GM12878 (cell line): ENCODE measurements around the gene ARID5B. TPM values are rescaled to one million over a fixed set of nuclear protein-coding genes. Genes with fewer than 3 reads are reported as not detected.

Source experiments
- ATAC-seq: fragments of 200-7000 bp; cut with Tn5 transposase; 3 replicates; pipeline ENCODE4 v1.9.1; 2020; ENCODE audit warnings: mild to moderate bottlenecking, moderate library complexity
- BruUV-seq: library from RNA; stranded (reverse); fragments of 400-500 nt; replicated peaks from 2 replicates; lab custom pipeline; 2021; lab: Mats Ljungman, UMichigan
- CTCF ChIA-PET: fragments of 300-600 bp; sonication (Branson Sonifier 250); formaldehyde crosslinking; extraction: SDS; loops from one replicate; lab custom pipeline; 2021; ENCODE audit warnings: inconsistent platforms; lab: Yijun Ruan, JAX
- POLR2A ChIA-PET: fragments of 350-600 bp; formaldehyde crosslinking; extraction: SDS; loops from one replicate; lab custom pipeline; 2021; ENCODE audit warnings: inconsistent platforms; lab: Charles Lee
- RAD21 ChIA-PET: fragments of 300-600 bp; sonication (Branson Sonifier 250); formaldehyde crosslinking; loops from one replicate; lab custom pipeline; 2023; ENCODE audit warnings: antibody characterized with exemption; ENCODE audit not compliant: unreplicated experiment; lab: Charles Lee
- SMC1A ChIA-PET: fragments of 300-600 bp; sonication (Branson Sonifier 250); formaldehyde crosslinking; loops from one replicate; lab custom pipeline; 2023; ENCODE audit not compliant: unreplicated experiment, uncharacterized antibody; lab: Charles Lee
- DNase-seq: peaks from one replicate; pipeline ENCODE4 v3.0.0-alpha.2; 2011; ENCODE audit warnings: low read depth, low spot score
- FAIRE-seq: peaks from 3 replicates; lab custom pipeline; 2011; peaks lifted over from hg19 to GRCh38; lab: Jason Lieb, UNC
- H2AFZ ChIP-seq: 2 replicates; pipeline ENCODE4 v1.6.0; 2011; ENCODE audit warnings: low read depth, low read length, control low read depth; ENCODE audit not compliant: control insufficient read depth
- H3K27ac ChIP-seq: 2 replicates; pipeline ENCODE4 v1.5.1; 2011; ENCODE audit warnings: control low read depth; ENCODE audit not compliant: control insufficient read depth, insufficient read depth
- H3K27me3 ChIP-seq, 2 experiments: replicated peaks in 1 of 2; 2 replicates each; pipeline versions ENCODE4 v1.6.0 to v1.6.1; 2011; ENCODE audit warnings: low read length in 1 of 2; ENCODE audit not compliant: control insufficient read depth in 2 of 2, insufficient read depth in 2 of 2
- H3K36me3 ChIP-seq, 2 experiments: 2 replicates each; pipeline ENCODE4 v1.5.1; 2011; ENCODE audit warnings: low read length in 1 of 2; ENCODE audit not compliant: control insufficient read depth in 2 of 2, insufficient read depth in 2 of 2
- H3K4me1 ChIP-seq: 2 replicates; pipeline ENCODE4 v1.6.1; 2011; ENCODE audit warnings: mild to moderate bottlenecking, low read length, moderate library complexity, mixed read lengths; ENCODE audit not compliant: control insufficient read depth, insufficient read depth
- H3K4me2 ChIP-seq: 2 replicates; pipeline ENCODE4 v1.6.0; 2011; ENCODE audit warnings: control low read depth; ENCODE audit not compliant: control insufficient read depth, insufficient read depth
- H3K4me3 ChIP-seq: fragments of 200-600 bp; sonication (generic); 2 replicates; pipeline ENCODE4 v1.5.1; 2016
- H3K79me2 ChIP-seq: 2 replicates; pipeline ENCODE4 v1.6.0; 2011; ENCODE audit warnings: low read length; ENCODE audit not compliant: control insufficient read depth, insufficient read depth
- H3K9ac ChIP-seq: 2 replicates; pipeline ENCODE4 v1.8.0; 2011; ENCODE audit warnings: low read length, control low read depth, mixed read lengths; ENCODE audit not compliant: control insufficient read depth, insufficient read depth
- H3K9me3 ChIP-seq: replicated peaks from 3 replicates; pipeline ENCODE4 v1.5.1; 2011; ENCODE audit warnings: mild to moderate bottlenecking, low read length; ENCODE audit not compliant: control insufficient read depth, insufficient read depth
- H4K20me1 ChIP-seq: 2 replicates; pipeline ENCODE4 v1.6.0; 2011; ENCODE audit not compliant: control insufficient read depth, insufficient read depth
- PML ChIP-seq: IDR thresholded peaks from 2 replicates; pipeline ENCODE4 v1.6.1; 2012; ENCODE audit warnings: low read length, inconsistent platforms
- TCF7 ChIP-seq: IDR thresholded peaks from 2 replicates; pipeline ENCODE4 v1.6.1; 2014; ENCODE audit warnings: antibody characterized with exemption, borderline replicate concordance
- WGBS: methylation state at CpG from one replicate; pipeline ENCODE4 v1.1.6; 2016; ENCODE audit warnings: low lambda C conversion rate; ENCODE audit not compliant: insufficient replicate concordance, insufficient coverage; ENCODE audit errors: missing lambda C conversion rate; 5-methylcytosine and 5-hydroxymethylcytosine counted together
- in situ Hi-C: fragments of 300-500 bp; cut with MboI; formaldehyde crosslinking; loops from 9 replicates; pipeline ENCODE4 v1.14.3; 2018; ENCODE audit warnings: mixed read lengths
- intact Hi-C: fragments of 100-400 bp; cut with micrococcal nuclease; formaldehyde crosslinking; loops from one replicate; pipeline ENCODE4 v1.14.2; 2022; ENCODE audit not compliant: unreplicated experiment
- polyA plus RNA-seq, 11 experiments: library from polyadenylated mRNA; depleted of rRNA in 4 of 11; unstranded in 6 of 11; stranded (reverse) in 5 of 11; fragments of >200 nt; fragmentation: Nextera tagmentation in 4 of 11; fragmentation: Illumina TruSeq in 1 of 11; extraction: Ambion mirVana in 4 of 11; extraction: Trizol in 1 of 11; gene quantifications; 1 replicate in 1 of 11; 2 replicates in 10 of 11; pipeline versions ENCODE4 v1.2.1 to v1.2.3, GENCODE V29; 2011 to 2016; ENCODE audit warnings: inconsistent platforms in 2 of 11, missing spikeins in 2 of 11, low read depth in 1 of 11
- total RNA-seq, 4 experiments: library from RNA; depleted of rRNA in 3 of 4; stranded (reverse); fragments of >200 nt in 3 of 4; fragmentation: Illumina TruSeq in 1 of 4; extraction: Trizol in 1 of 4; gene quantifications; 2 replicates each; pipeline versions ENCODE4 v1.2.1 to v1.2.3, GENCODE V29; 2013 to 2021
- TF ChIP-seq, protein P1 (sequence below): fragments of 450-650 bp; formaldehyde crosslinking; IDR thresholded peaks from 2 replicates; pipeline ENCODE4 v1.5.0; 2022; ENCODE audit warnings: mild to moderate bottlenecking, missing genetic modification characterization
- TF ChIP-seq, protein P2 (sequence below): fragments of 450-650 bp; IDR thresholded peaks from 2 replicates; pipeline ENCODE4 v1.6.1; 2018; ENCODE audit warnings: borderline replicate concordance, mild to moderate bottlenecking; ENCODE audit not compliant: partially characterized antibody

ARID5B gene
- total and polyA plus RNA-seq, 10 of the 15 experiments (the other 5 are each of a cell fraction or from before 2014, with no cell fraction given) = 2.7 to 8.5 (median 6.1) TPM

DNA sequence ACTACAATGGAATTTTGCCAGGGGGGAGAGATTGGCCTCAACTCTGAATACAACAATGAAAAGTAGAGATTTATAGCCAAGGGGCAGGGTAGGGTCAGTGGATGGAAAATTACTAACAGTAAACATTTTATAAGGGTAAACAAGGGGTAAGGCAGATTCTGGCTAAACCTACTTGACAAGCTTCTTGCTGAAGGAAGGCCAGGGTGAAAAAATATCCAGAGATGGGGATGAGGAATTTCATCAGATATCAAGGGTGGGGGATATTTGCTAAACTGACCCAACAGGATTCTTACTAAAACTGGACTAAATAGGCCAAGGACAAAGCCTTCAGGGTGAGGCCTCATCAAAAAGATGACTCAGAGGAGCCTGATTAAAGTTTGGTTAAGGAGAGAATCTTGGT lies 210.8 kb downstream of the ARID5B start (continued):
- TF ChIP-seq, protein P1, sequence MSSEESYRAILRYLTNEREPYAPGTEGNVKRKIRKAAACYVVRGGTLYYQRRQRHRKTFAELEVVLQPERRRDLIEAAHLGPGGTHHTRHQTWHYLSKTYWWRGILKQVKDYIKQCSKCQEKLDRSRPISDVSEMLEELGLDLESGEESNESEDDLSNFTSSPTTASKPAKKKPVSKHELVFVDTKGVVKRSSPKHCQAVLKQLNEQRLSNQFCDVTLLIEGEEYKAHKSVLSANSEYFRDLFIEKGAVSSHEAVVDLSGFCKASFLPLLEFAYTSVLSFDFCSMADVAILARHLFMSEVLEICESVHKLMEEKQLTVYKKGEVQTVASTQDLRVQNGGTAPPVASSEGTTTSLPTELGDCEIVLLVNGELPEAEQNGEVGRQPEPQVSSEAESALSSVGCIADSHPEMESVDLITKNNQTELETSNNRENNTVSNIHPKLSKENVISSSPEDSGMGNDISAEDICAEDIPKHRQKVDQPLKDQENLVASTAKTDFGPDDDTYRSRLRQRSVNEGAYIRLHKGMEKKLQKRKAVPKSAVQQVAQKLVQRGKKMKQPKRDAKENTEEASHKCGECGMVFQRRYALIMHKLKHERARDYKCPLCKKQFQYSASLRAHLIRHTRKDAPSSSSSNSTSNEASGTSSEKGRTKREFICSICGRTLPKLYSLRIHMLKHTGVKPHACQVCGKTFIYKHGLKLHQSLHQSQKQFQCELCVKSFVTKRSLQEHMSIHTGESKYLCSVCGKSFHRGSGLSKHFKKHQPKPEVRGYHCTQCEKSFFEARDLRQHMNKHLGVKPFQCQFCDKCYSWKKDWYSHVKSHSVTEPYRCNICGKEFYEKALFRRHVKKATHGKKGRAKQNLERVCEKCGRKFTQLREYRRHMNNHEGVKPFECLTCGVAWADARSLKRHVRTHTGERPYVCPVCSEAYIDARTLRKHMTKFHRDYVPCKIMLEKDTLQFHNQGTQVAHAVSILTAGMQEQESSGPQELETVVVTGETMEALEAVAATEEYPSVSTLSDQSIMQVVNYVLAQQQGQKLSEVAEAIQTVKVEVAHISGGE (CRISPR knock-in tag) = no peak
- TF ChIP-seq PML = no peak
- TF ChIP-seq, protein P2, sequence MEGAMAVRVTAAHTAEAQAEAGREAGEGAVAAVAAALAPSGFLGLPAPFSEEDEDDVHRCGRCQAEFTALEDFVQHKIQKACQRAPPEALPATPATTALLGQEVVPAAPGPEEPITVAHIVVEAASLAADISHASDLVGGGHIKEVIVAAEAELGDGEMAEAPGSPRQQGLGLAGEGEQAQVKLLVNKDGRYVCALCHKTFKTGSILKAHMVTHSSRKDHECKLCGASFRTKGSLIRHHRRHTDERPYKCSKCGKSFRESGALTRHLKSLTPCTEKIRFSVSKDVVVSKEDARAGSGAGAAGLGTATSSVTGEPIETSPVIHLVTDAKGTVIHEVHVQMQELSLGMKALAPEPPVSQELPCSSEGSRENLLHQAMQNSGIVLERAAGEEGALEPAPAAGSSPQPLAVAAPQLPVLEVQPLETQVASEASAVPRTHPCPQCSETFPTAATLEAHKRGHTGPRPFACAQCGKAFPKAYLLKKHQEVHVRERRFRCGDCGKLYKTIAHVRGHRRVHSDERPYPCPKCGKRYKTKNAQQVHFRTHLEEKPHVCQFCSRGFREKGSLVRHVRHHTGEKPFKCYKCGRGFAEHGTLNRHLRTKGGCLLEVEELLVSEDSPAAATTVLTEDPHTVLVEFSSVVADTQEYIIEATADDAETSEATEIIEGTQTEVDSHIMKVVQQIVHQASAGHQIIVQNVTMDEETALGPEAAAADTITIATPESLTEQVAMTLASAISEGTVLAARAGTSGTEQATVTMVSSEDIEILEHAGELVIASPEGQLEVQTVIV = no peak

DNA sequence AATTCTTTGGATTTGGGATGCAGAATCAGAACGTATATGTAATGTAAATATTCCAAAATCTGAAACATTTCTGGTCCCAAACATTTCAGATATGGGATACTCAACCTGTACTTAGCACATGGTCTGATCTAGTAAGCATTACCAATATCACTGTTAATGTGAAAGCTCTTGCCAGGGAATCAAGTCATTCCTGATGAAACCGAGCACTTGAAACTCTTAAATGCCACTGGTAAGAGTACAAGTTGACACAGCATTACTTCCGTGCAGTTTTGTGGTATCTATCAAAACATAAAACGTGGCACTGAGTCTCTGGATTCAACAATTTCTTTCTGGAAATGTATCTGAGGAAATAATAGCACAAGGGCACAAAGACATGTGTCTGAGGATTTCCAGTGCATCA lies 211.5 kb downstream of the ARID5B start:
- no TSS peak for BruUV-seq
- Histone ChIP-seq H3K9ac (no peak overlapping the region), H2AFZ (no peak overlapping the region), H4K20me1 (no peaks in the 10 kb centered on the region), H3K27me3 (no peaks in the 10 kb centered on the region), H3K36me3 (no peaks in the 10 kb centered on the region), H3K4me1 (peaks cover 21% of the 10 kb centered on the region), H3K27ac (no peak overlapping the region), H3K4me2 (no peak overlapping the region), H3K4me3 (no peak overlapping the region), H3K79me2 (no peaks in the 10 kb centered on the region), H3K9me3 (no peaks in the 10 kb centered on the region)
- DNase-seq (no peak), ATAC-seq (no peak), FAIRE-seq (no peak)
- WGBS = 50% methylated on average over 4 of the region's 4 CpGs
- CTCF ChIA-PET = interaction anchor here (1.0 to 1.6 kb wide), 2 partner anchors 14 to 74 kb away, joined by 3 read pairs; no protein-coding TSS in a partner anchor
- RAD21 ChIA-PET = no interaction called here
- no peak for TF ChIP-seq TCF7
- SMC1A ChIA-PET = interaction anchor here (1.3 kb wide), 1 partner anchor 74 kb away, joined by 5 read pairs; no protein-coding TSS in a partner anchor
- in situ Hi-C loops = no loop called here
- intact Hi-C loops = no loop called here
- POLR2A ChIA-PET = no interaction called here
